K562 (cell line): ENCODE results near the gene FASN.

ENCODE experiments used
- CTCF ChIP-seq, 3 experiments: IDR thresholded peaks in 2 of 3; conservative IDR thresholded peaks in 1 of 3; 2 replicates each; pipeline ENCODE4 v1.5.1; 2011 to 2012; ENCODE audit warnings: low read length in 3 of 3, mild to moderate bottlenecking in 3 of 3, control low read depth in 2 of 3, improper control_type of control experiment in 1 of 3, inconsistent platforms in 1 of 3, low read depth in 1 of 3, mixed read lengths in 1 of 3, moderate library complexity in 1 of 3; ENCODE audit not compliant: insufficient read depth in 2 of 3
- MEIS2 ChIP-seq: fragments of 450-650 bp; IDR thresholded peaks from 2 replicates; pipeline ENCODE4 v1.6.1; 2014; ENCODE audit warnings: mild to moderate bottlenecking; ENCODE audit not compliant: partially characterized antibody
- PCBP2 ChIP-seq: fragments of 200-400 bp; formaldehyde crosslinking; IDR thresholded peaks from 2 replicates; pipeline ENCODE4 v1.6.1; 2018; ENCODE audit warnings: low read length, low read depth, mild to moderate bottlenecking, moderate library complexity; ENCODE audit not compliant: poor library complexity, severe bottlenecking
- REST ChIP-seq, 2 experiments: fragments of 450-650 bp; formaldehyde crosslinking in 1 of 2; IDR thresholded peaks; 2 replicates each; pipeline versions ENCODE4 v1.4.0 to v1.6.1; 2014 to 2020; ENCODE audit warnings: mild to moderate bottlenecking in 2 of 2, borderline replicate concordance in 1 of 2, low read depth in 1 of 2
- RFX5 ChIP-seq: IDR thresholded peaks from 2 replicates; pipeline ENCODE4 v1.6.1; 2011; ENCODE audit warnings: low read depth, mild to moderate bottlenecking, improper control_type of control experiment, low read length
- ZKSCAN1 ChIP-seq: fragments of 150-350 bp; IDR thresholded peaks from 2 replicates; pipeline ENCODE4 v1.6.1; 2016; ENCODE audit warnings: low read depth, low read length
- ZNF12 ChIP-seq: sonication (generic); formaldehyde crosslinking; IDR thresholded peaks from 2 replicates; pipeline ENCODE4 v1.4.0; 2020; ENCODE audit warnings: mild to moderate bottlenecking, missing genetic modification reagents

- TF ChIP-seq CTCF (IDR thresholded peaks at IDR 0.05 in 2 of 3, conservative IDR thresholded peaks at IDR 0.05 in 1 of 3; ENCODE audit: insufficient read depth in 2 of 3, low read depth in 1 of 3, low read length in 3 of 3) (no peak), ZKSCAN1 (no peak), MEIS2 (no peak), RFX5 (no peak), ZNF12 (CRISPR knock-in tag) (no peak), PCBP2 (no peak), REST (IDR thresholded peaks at IDR 0.05; ENCODE audit: borderline replicate concordance) (no peak), REST (CRISPR knock-in tag; IDR thresholded peaks at IDR 0.05; ENCODE audit: low read depth) (no peak)
Measured at GRCh38 chr17:82039695-82040299, 58.2 kb downstream of the FASN start.
